Pancreas (tissue), 10 donors: Measurements from ENCODE around the gene RSPO4. TPM values are rescaled to one million over a fixed set of nuclear protein-coding genes. Genes with fewer than 3 reads are reported as not detected.

ENCODE experiments used
- ATAC-seq, 4 donors: fragments of 200-7000 bp; cut with Tn5 transposase; one replicate each; pipeline versions ENCODE4 v1.8.0 to v1.9.1; 2020; ENCODE audit warnings: mild to moderate bottlenecking in 4 of 4, moderate library complexity in 4 of 4
- DNase-seq, 6 donors: peaks; one replicate each; pipeline ENCODE4 v3.0.0-alpha.2; 2020
- FAIRE-seq: peaks from 2 replicates; lab custom pipeline; 2012; peaks lifted over from hg19 to GRCh38; lab: Jason Lieb, UNC
- H3K27ac ChIP-seq, 4 donors: fragments of 200-600 bp; sonication (generic); 1 replicate in 3 of 4; 2 replicates in 1 of 4; pipeline versions ENCODE4 v1.5.0 to v1.8.0; 2020
- H3K27me3 ChIP-seq, 4 donors: fragments of 200-600 bp; one replicate each; pipeline ENCODE4 v1.8.0; 2021
- H3K36me3 ChIP-seq, 3 donors: fragments of 200-600 bp; sonication (generic) in 1 of 3; one replicate each; pipeline versions ENCODE4 v1.5.0 to v1.8.0; 2020 to 2021
- H3K4me1 ChIP-seq, 3 donors: fragments of 200-600 bp; one replicate each; pipeline ENCODE4 v1.8.0; 2021
- H3K4me3 ChIP-seq, 4 donors: fragments of 200-600 bp; sonication (generic) in 2 of 4; one replicate each; pipeline versions ENCODE4 v1.5.0 to v1.8.0; 2020 to 2021
- H3K9me3 ChIP-seq, 4 donors: fragments of 200-600 bp; one replicate each; pipeline ENCODE4 v1.8.0; 2021
- CTCF ChIP-seq, 4 donors: fragments of 200-600 bp; sonication (generic) in 3 of 4; IDR thresholded peaks; one replicate each; pipeline versions ENCODE4 v1.5.0 to v1.8.0; 2021; ENCODE audit warnings: antibody characterized with exemption in 4 of 4
- WGBS, 2 donors: extraction: QIAGEN DNeasy Blood & Tissue Kit; methylation state at CpG; one replicate each; pipeline ENCODE4 v1.1.7; 2013; 5-methylcytosine and 5-hydroxymethylcytosine counted together
- intact Hi-C, 3 donors: fragments of 100-400 bp; cut with DNase I; formaldehyde crosslinking; loops; one replicate each; pipeline versions ENCODE4 v1.11.1 to v1.14.2; 2022
- polyA plus RNA-seq, 2 donors: library from polyadenylated mRNA; stranded (reverse); fragments of 200-250 nt; gene quantifications; one replicate each; pipeline ENCODE4 v1.2.3, GENCODE V29; 2013
- total RNA-seq, 6 donors: library from RNA; stranded (reverse); fragmentation: NEBNext Ultra II Directional in 4 of 6; extraction: Animal tissue kit (Norgen Biotek cat#: 25700) in 4 of 6; gene quantifications; one replicate each; pipeline versions ENCODE4 v1.2.1 to v1.2.4, GENCODE V29; 2021 to 2023
- donor health status: healthy with polysubstance abuse.
- donor health status: DM: no; HTN: no; CAD: no; lungs with moderate emphysema.
- donor health status: DM: no; HTN: no; CAD: no.
- donor health status: control.
- donor health status: control.
- donor health status: Bipolar disorder and iron deficiency.
- donor health status: DM: yes; HTN: yes; CAD: no.
- donor health status: DM: no; HTN: no; CAD: no.
- donor health status: DM: no; HTN: no; CAD: no.
- donor health status: DM: yes; HTN: yes; CAD: no.

The RSPO4 gene
- total and polyA plus RNA-seq, 8 donors = 0.08 to 0.28 (median 0.09) TPM; not detected in 3

GRCh38 chr20:933029-933428 is 69.1 kb downstream of the RSPO4 start:
- Histone ChIP-seq H3K4me3 (no peak overlapping the region), H3K27ac (no peak overlapping the region), H3K9me3 (no peaks in the 10 kb centered on the region), H3K27me3 (no peaks in the 10 kb centered on the region), H3K36me3 (no peaks in the 10 kb centered on the region), H3K4me1 (no peaks in the 10 kb centered on the region)
- WGBS, 2 donors = 67 to 82% methylated on average over 2 of the region's 2 CpGs
- DNase-seq (no peak), ATAC-seq (no peak), FAIRE-seq (no peak)
- no peak for TF ChIP-seq CTCF (IDR thresholded peaks at IDR 0.05)
- intact Hi-C loops = no loop called here

GRCh38 chr20:931401-931800 is 70.7 kb downstream of the RSPO4 start:
- 35 to 37% methylated on average over 1 of the region's 1 CpG for WGBS, 2 donors
- FAIRE-seq (no peak), ATAC-seq (no peak), DNase-seq (no peak)
- H3K9me3 ChIP-seq = no peaks in the 10 kb centered on the region
- no peak for TF ChIP-seq CTCF (IDR thresholded peaks at IDR 0.05)
- no peaks in the 10 kb centered on the region for H3K36me3 ChIP-seq
- intact Hi-C loops = no loop called here
- H3K27me3 ChIP-seq = no peaks in the 10 kb centered on the region
- no peaks in the 10 kb centered on the region for H3K4me1 ChIP-seq
- no peak overlapping the region for H3K27ac ChIP-seq
- H3K4me3 ChIP-seq = no peak overlapping the region

GRCh38 chr20:926670-927069 is 75.4 kb downstream of the RSPO4 start:
- FAIRE-seq = no peak
- no peak overlapping the region for H3K27ac ChIP-seq

GRCh38 chr20:925516-925915 is 76.6 kb downstream of the RSPO4 start:
- no peaks in the 10 kb centered on the region for H3K4me1 ChIP-seq
- ATAC-seq (no peak), FAIRE-seq (no peak), DNase-seq (no peak)
- WGBS, 2 donors = 73 to 78% methylated on average over 9 of the region's 9 CpGs
- TF ChIP-seq CTCF (IDR thresholded peaks at IDR 0.05) = no peak
- no peak overlapping the region for H3K27ac ChIP-seq
- no peak overlapping the region for H3K4me3 ChIP-seq
- H3K36me3 ChIP-seq = no peaks in the 10 kb centered on the region
- intact Hi-C loops = no loop called here
- no peaks in the 10 kb centered on the region for H3K27me3 ChIP-seq
- H3K9me3 ChIP-seq = no peaks in the 10 kb centered on the region

More at GRCh38 chr20:926670-927069, 75.4 kb downstream of the RSPO4 start:
- Histone ChIP-seq H3K4me3 (no peak overlapping the region), H3K27me3 (no peaks in the 10 kb centered on the region), H3K36me3 (no peaks in the 10 kb centered on the region), H3K9me3 (no peaks in the 10 kb centered on the region), H3K4me1 (no peaks in the 10 kb centered on the region)
- peak in 1 of 4 donors; percentile 48 for ATAC-seq
- intact Hi-C loops = no loop called here
- 31 to 46% methylated on average over 6 of the region's 6 CpGs for WGBS, 2 donors
- no peak for DNase-seq
- TF ChIP-seq CTCF (IDR thresholded peaks at IDR 0.05) = no peak

- Histone ChIP-seq H3K4me3 (no peak overlapping the region), H3K4me1 (no peaks in the 10 kb centered on the region), H3K36me3 (no peaks in the 10 kb centered on the region), H3K27me3 (no peaks in the 10 kb centered on the region), H3K27ac (no peak overlapping the region), H3K9me3 (no peaks in the 10 kb centered on the region)
- TF ChIP-seq CTCF (IDR thresholded peaks at IDR 0.05) = no peak
- ATAC-seq (peak in 1 of 4 donors; percentile 40), DNase-seq (no peak), FAIRE-seq (no peak)
- intact Hi-C loops = no loop called here
These were observed 77.5 kb downstream of the RSPO4 start for GRCh38 chr20:924639-925038.
